Activated CD8-positive, alpha-beta T cell treated with anti-CD3 and anti-CD28 coated beads for 36 hours (primary cell): ENCODE results near the gene KCNMB2. TPM values are rescaled to one million over a fixed set of nuclear protein-coding genes. Genes with fewer than 3 reads are reported as not detected.

Experiments used
- ATAC-seq: fragments of 200-7000 bp; cut with Tn5 transposase; one replicate; pipeline ENCODE4 v1.10.0; 2021; ENCODE audit warnings: mild to moderate bottlenecking, moderate library complexity
- CTCF ChIA-PET: fragments of 350-600 bp; sonication (Branson Sonifier 250); formaldehyde crosslinking; loops from one replicate; lab custom pipeline; 2021; ENCODE audit warnings: antibody characterized with exemption; lab: Charles Lee
- POLR2A ChIA-PET: fragments of 350-600 bp; sonication (Branson Sonifier 250); formaldehyde crosslinking; loops from one replicate; lab custom pipeline; 2021; ENCODE audit warnings: antibody characterized with exemption; lab: Charles Lee
- DNase-seq: peaks from one replicate; pipeline ENCODE4 v3.0.0-alpha.2; 2020
- H3K27ac Mint-ChIP-seq: one replicate; pipeline ENCODE4 v1.8.0; 2021; ENCODE audit warnings: mild to moderate bottlenecking, mixed read lengths
- H3K27me3 Mint-ChIP-seq: one replicate; pipeline ENCODE4 v1.8.0; 2021; ENCODE audit warnings: mixed read lengths
- H3K36me3 Mint-ChIP-seq: one replicate; pipeline ENCODE4 v1.8.0; 2021; ENCODE audit warnings: low read depth, mixed read lengths
- H3K4me1 Mint-ChIP-seq: one replicate; pipeline ENCODE4 v1.8.0; 2021; ENCODE audit warnings: low read depth, mixed read lengths
- H3K4me3 Mint-ChIP-seq: one replicate; pipeline ENCODE4 v1.8.0; 2021; ENCODE audit warnings: mild to moderate bottlenecking, moderate library complexity, mixed read lengths
- H3K9me3 Mint-ChIP-seq: one replicate; pipeline ENCODE4 v1.8.0; 2021; ENCODE audit warnings: mixed read lengths
- intact Hi-C: fragments of 100-400 bp; cut with micrococcal nuclease; formaldehyde crosslinking; loops from one replicate; pipeline ENCODE4 v1.10.0; 2022
- total RNA-seq, 2 experiments: library from RNA; stranded (reverse); gene quantifications; one replicate each; pipeline ENCODE4 v1.2.3, GENCODE V29; 2021
- TF ChIP-seq, protein P1 (sequence below): fragments of 200-600 bp; IDR thresholded peaks from one replicate; pipeline ENCODE4 v1.8.0; 2022; ENCODE audit warnings: antibody characterized with exemption, mild to moderate bottlenecking

The KCNMB2 gene
- total RNA-seq, 2 experiments from 2014 or later: not detected

DNA sequence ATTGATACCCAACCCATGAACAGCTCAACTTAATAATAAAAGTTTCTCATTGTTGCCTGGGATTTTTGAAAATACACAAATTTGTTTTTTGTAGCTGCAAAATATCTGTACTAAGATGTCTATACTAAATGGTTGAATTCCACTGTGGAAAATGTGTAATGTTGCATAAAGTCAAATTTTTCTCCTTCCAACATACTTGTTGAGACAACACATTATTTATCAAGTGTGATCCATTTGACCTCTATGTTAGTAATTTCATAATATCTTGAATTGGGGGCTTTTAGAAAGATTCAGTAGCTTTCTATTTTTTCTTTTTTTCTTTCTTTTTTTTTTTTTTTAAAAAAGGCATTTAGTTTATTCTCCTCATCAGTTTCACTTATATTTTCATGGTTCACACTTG is 88.0 kb downstream of the KCNMB2 start:
- Mint-ChIP-seq H3K36me3 (no peaks in the 10 kb centered on the region), H3K27me3 (no peaks in the 10 kb centered on the region), H3K27ac (no peak overlapping the region), H3K4me3 (no peak overlapping the region), H3K9me3 (no peaks in the 10 kb centered on the region), H3K4me1 (no peaks in the 10 kb centered on the region)
- ChIA-PET CTCF (no interaction called here), POLR2A (no interaction called here)
- DNase-seq (no peak), ATAC-seq (no peak)
- intact Hi-C loops: no loop called here
- TF ChIP-seq, protein P1, sequence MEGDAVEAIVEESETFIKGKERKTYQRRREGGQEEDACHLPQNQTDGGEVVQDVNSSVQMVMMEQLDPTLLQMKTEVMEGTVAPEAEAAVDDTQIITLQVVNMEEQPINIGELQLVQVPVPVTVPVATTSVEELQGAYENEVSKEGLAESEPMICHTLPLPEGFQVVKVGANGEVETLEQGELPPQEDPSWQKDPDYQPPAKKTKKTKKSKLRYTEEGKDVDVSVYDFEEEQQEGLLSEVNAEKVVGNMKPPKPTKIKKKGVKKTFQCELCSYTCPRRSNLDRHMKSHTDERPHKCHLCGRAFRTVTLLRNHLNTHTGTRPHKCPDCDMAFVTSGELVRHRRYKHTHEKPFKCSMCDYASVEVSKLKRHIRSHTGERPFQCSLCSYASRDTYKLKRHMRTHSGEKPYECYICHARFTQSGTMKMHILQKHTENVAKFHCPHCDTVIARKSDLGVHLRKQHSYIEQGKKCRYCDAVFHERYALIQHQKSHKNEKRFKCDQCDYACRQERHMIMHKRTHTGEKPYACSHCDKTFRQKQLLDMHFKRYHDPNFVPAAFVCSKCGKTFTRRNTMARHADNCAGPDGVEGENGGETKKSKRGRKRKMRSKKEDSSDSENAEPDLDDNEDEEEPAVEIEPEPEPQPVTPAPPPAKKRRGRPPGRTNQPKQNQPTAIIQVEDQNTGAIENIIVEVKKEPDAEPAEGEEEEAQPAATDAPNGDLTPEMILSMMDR: no peak

DNA sequence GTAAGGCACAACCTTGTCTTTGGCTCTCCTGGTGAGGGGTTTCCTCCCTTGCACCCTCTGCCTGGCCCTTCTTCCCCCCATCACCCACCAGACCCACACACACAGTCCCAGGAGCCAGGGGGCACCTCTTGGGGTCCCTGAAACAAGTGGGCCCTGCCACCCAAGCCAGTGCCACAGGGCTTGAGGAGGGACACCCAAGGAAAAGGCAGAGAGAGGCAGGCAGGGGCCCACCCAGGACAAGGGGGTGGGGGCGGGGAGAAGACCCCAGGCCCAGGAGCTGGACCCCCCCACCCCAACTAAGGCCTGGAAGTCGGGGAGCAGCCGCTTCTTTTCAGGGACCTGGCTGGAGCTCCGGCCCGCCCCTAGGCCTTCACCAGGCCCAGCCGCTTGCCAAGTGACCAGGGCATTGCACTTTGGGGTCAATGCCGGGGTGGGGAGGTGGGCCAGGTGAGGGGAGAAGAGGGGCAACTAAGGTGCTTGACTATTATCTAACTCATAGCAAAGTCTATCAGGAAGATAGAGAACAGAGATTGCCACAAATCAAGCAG is 88.9 kb downstream of the KCNMB2 start:
- ATAC-seq: no peak
- TF ChIP-seq, protein P1: no peak
- Mint-ChIP-seq H3K4me3 (no peak overlapping the region), H3K36me3 (no peaks in the 10 kb centered on the region), H3K9me3 (no peaks in the 10 kb centered on the region), H3K27ac (no peak overlapping the region), H3K27me3 (no peaks in the 10 kb centered on the region), H3K4me1 (no peaks in the 10 kb centered on the region)
- intact Hi-C loops: no loop called here
- ChIA-PET CTCF (no interaction called here), POLR2A (interaction anchor here (0.6 kb wide), 1 partner anchor 180 kb away, joined by 3 read pairs; no protein-coding TSS in a partner anchor)
- DNase-seq: no peak

DNA sequence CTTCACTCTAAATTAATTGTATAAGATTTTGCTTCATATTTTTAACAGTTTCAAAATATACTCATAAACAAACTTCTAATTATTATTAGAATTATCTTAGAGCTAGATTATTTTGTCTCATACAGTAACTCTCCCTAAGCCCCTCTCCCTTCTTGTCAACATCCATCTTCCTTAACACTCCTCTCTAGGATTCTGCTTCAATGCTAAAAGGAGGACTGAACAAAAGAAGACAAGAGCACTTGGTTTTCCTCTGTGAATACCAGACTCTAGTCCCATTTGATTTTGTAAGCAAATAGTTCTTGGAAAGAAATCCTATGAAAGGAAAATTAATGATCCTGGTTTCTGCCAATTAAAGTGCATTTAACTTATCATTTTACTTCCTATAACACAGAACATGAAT is 91.8 kb downstream of the KCNMB2 start:
- intact Hi-C loops: no loop called here
- DNase-seq (no peak), ATAC-seq (no peak)
- H3K36me3 Mint-ChIP-seq: no peaks in the 10 kb centered on the region
- H3K27me3 Mint-ChIP-seq: no peaks in the 10 kb centered on the region
- H3K4me1 Mint-ChIP-seq: no peaks in the 10 kb centered on the region
- CTCF ChIA-PET: no interaction called here
- no peak overlapping the region for H3K4me3 Mint-ChIP-seq
- no peak overlapping the region for H3K27ac Mint-ChIP-seq
- TF ChIP-seq, protein P1: no peak
- H3K9me3 Mint-ChIP-seq: no peaks in the 10 kb centered on the region
- POLR2A ChIA-PET: no interaction called here

DNA sequence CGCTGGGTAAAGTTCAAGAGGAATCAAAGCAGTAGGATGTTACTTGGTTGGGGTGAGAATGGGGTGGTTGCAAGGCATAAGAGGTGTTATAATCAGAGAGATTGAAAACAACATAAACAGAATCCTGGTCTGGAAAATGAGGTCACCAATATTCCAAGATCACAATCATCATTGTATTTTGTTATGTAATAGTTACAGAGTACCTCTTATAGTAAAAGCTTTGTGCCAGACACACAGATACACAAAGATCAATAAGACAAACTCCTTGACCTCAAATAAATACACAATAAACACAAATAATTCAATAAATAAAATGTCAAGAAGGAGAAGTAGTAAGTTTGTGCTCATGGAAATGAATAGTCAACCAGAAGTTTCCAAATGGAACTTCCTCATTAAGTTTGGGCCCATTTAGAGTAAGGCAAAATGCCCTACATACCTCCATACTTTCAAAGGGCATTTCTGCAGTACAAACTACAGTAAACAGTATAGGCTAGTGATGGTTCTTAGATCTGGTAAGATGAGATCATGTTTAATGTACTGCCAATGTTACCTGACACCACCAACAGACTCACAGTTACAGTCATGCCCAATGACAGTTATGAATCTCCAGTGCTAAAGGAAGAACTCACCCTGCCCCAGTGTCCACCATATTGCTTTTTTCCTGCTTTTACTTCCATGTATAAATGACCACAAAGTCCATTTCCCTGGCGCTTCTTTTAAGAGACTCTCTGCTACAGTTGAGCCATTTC is 93.4 kb downstream of the KCNMB2 start:
- Mint-ChIP-seq H3K36me3 (no peaks in the 10 kb centered on the region), H3K27ac (no peak overlapping the region), H3K9me3 (peaks cover 4% of the 10 kb centered on the region), H3K27me3 (no peaks in the 10 kb centered on the region), H3K4me1 (no peaks in the 10 kb centered on the region), H3K4me3 (no peak overlapping the region)
- intact Hi-C loops: no loop called here
- ChIA-PET POLR2A (no interaction called here), CTCF (no interaction called here)
- no peak for ATAC-seq
- DNase-seq: no peak
- TF ChIP-seq, protein P1: no peak

DNA sequence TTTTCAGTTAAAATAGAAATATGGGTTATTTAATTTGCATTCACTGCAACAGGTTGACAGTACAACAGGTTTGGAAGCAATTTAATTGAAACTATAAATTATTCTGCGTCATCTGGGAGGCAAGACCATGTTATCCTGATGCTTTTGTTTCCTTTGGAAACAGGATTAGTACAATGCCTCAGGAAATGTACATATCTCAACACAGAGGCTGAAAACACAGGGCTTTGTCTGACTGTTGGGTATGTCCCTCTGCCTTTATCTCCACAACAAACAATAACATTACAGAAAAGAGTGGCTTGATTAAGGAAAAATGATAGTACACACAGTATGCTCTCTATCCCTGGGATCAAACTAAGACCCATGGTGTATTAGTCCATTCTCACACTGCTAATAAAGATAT is 95.7 kb downstream of the KCNMB2 start:
- TF ChIP-seq, protein P1: no peak
- Mint-ChIP-seq H3K27ac (no peak overlapping the region), H3K36me3 (no peaks in the 10 kb centered on the region), H3K9me3 (peaks cover 4% of the 10 kb centered on the region), H3K4me3 (no peak overlapping the region), H3K4me1 (no peaks in the 10 kb centered on the region), H3K27me3 (no peaks in the 10 kb centered on the region)
- CTCF ChIA-PET: no interaction called here
- DNase-seq (no peak), ATAC-seq (no peak)
- intact Hi-C loops: no loop called here
- POLR2A ChIA-PET: no interaction called here
